Stimulated activated CD8-positive, alpha-beta memory T cell treated with anti-CD3 and anti-CD28 coated beads, Interleukin-7, amount 100 ng/mL, for 4 hours (primary cell): ENCODE results near the gene NOC2L.

Source experiments
- DNase-seq, 2 donors: peaks; one replicate each; pipeline ENCODE4 v3.0.0-alpha.2; 2020; ENCODE audit warnings: low read depth in 2 of 2

The NOC2L gene

GRCh38 chr1:974687-975328 lies 15.8 kb upstream of the NOC2L start:
- DNase-seq: no peak

- DNase-seq: no peak
Observed at GRCh38 chr1:974293-974640, 15.2 kb upstream of the NOC2L start.

DNA sequence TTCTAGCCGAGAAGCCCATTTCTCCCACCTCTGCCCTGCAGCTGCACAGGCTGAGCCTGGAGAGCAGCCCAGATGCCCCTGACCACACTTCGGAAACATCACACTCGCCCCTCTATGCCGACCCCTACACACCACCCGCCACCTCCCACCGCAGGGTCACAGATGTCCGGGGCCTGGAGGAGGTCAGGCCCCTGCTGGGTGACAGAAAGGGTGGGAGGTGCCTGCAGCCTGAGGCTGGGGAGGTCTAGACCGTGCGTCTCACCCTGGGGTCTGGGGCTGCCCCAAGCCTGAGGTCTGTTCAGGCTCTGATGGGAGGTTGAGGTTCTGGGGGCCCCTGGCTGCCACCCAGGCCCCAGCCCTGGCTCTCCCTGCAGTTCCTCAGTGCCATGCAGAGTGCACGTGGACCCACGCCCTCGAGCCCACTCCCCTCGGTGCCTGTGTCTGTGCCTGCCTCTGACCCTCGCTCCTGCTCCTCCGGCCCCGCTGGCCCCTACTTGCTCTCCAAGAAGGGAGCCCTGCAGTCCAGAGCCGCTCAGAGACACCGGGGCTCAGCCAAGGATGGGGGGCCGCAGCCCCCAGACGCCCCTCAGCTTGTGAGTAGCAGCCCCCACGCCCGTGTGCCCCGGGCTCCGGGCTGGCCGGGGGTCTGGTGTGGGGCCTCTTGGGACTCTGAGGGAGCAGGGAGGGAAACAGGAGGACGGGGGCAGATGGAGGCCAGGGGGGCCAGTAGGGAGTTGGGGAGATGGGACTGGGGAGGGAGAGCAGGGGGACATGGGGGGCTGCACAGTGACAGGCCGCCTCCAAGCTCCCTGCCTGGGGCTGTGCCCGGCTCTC lies 14.6 kb upstream of the NOC2L start:
- no peak for DNase-seq

DNA sequence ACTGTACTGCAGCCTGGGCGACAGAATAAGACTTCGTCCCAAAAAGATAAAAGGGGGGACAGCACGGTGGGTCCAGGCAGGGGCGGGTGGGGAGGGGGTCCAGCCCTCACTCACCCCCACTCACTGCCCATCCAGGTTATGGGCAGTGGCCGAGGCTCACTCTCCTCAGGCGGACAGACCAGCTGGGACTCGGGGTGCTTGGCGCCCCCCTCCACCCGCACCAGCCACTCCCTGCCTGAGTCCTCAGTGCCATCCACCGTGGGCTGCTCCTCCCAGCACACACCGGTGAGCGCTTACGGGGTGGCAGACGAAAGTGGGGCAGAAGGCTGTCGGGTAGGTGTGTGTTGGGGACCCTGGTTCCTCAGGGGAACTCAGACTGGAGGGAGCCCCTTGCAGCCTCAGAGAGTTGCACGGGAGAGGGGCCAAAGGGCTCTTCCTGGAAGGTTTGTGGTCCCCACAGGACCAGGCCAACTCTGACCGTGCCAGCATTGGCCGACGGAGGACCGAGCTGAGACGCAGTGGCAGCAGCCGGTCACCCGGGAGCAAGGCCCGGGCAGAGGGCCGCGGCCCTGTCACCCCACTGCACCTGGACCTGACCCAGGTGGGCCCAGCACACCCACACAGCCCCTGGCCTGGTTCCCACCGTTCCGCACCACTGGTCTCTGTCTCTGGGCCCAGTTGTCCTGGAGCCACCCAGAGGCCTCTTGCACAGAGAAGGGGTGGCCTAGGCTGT lies 13.8 kb upstream of the NOC2L start:
- DNase-seq: no peak

DNA sequence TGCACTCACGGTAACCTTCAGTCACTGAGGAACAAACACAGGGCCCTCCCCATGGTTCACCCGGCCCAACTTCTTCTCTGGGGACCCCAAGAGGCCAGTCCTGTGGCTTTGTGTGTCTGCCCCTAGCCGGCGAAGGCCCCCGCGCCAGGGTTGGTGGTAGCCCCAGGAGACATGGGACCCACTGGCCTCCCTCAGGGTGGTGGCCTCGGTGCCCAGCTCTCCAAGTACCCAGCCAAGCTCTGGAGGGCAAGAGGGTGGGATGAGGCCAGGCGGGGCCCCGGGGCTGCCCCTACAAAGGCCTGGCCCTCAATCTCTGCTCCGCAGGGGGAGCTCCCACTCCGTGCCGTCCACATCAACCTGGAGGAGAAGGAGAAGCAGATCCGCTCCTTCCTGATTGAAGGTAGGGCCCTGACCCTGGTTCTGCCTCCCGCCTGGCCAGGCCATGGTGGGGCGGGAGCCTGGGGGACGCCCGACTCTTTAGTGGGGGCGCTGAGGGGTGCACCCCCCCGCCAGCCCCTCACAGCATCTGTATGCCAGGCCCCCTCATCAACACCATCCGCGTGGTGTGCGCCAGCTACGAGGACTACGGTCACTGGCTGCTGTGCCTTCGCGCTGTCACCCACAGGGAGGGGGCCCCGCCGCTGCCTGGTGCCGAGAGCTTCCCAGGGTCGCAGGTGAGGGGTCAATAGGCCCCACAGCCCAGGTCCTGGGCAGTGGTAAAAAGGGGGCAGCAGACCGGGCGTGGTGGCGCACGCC lies 12.9 kb upstream of the NOC2L start:
- no peak for DNase-seq

DNA sequence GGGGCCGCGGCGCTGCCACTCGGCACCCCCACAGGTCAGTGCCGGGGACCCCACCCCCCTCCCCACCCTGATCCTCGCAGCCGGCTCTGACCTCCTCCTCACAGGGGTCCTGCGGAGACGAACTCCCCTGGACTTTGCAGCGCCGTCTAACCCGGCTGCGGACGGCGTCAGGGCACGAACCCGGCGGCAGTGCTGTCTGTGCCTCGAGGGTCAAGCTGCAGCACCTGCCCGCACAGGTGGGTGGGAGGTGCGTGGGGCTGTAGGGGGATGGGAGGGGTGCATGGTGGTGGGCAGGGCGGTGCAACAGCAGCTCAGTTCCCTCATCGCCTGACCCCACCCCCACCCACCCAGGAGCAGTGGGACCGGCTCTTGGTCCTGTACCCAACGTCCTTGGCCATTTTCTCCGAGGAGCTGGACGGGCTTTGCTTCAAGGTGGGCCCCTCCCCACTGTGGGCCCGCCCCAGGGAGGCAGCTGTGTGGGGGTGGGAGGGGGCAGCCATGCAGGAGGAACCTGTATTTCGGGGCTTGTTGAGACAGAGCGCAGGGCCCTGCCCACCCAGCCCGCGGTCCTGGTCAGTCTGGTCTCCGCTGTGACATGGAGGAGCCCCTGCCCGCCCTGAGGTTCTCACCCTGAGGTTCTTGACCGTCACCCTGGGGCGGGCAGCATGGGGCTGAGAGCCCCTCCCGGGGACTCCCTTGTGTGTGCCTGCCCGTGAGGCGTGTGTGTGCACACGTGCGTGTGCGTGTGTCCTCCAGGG lies 12.1 kb upstream of the NOC2L start:
- no peak for DNase-seq

- no peak for DNase-seq
Observed at GRCh38 chr1:970242-970972, 11.4 kb upstream of the NOC2L start.

GRCh38 chr1:969260-969855 lies 10.3 kb upstream of the NOC2L start:
- no peak for DNase-seq

- DNase-seq: no peak
Observed at GRCh38 chr1:967466-968343, 8.6 kb upstream of the NOC2L start.

DNA sequence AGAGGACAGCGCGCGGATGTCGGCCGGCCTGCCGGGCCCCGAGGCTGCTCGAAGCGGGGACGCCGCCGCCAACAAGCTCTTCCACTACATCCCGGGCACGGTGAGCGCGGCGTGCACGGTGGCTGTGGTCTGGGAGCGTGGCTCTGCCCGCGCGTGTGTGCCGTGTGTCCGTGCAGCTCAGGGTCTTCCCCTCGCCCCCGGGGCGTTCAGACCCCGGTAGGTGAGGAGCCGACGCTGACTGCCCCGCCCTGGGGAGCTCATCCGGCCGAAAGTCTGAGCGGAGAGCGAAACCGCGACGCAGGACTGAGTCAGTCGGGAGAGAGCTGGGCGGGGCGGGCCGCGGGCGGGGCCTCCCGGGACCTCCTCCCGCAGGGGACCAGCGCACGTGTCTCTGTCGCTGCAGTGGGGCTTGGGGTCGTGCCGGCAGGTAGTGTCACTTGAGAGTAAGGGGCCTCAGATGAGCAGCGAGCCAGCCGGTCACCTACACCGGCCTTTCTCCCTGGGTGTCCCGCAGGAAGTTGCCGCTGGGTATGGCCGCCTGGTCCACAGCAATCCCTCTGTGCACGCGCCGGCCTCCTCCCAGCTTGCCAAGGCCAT lies 7.7 kb upstream of the NOC2L start:
- DNase-seq: peak; percentile 64 to 81

GRCh38 chr1:966135-966703 lies 7.2 kb upstream of the NOC2L start, which contains the start of gene PLEKHN1:
Gene PLEKHN1 (plus strand): TSS chr1:966482. CDS start chr1:966532, 50 bp downstream.
- DNase-seq: no peak

GRCh38 chr1:965526-966134 lies 6.6 kb upstream of the NOC2L start:
- no peak for DNase-seq

- DNase-seq: no peak
Observed at GRCh38 chr1:964691-965525, 5.9 kb upstream of the NOC2L start.

GRCh38 chr1:963746-964525 lies 4.9 kb upstream of the NOC2L start:
- no peak for DNase-seq

- DNase-seq: no peak
Observed at GRCh38 chr1:963301-963651, 4.2 kb upstream of the NOC2L start.
